Type B pancreatic cell (in vitro differentiated cells): ENCODE results near the gene RBM26. TPM values are rescaled to one million over a fixed set of nuclear protein-coding genes. Genes with fewer than 3 reads are reported as not detected.

Experiments used
- DNase-seq: peaks from one replicate; pipeline ENCODE4 v3.0.0; 2021; ENCODE audit warnings: mixed read lengths; ENCODE audit not compliant: unreplicated experiment; ENCODE audit errors: extremely low spot score
- H3K27ac Mint-ChIP-seq: 2 replicates; pipeline ENCODE4 v1.8.0; 2021; ENCODE audit warnings: mild to moderate bottlenecking, mixed read lengths
- H3K27me3 Mint-ChIP-seq: 2 replicates; pipeline ENCODE4 v1.8.0; 2021; ENCODE audit warnings: mixed read lengths
- H3K36me3 Mint-ChIP-seq: 2 replicates; pipeline ENCODE4 v1.8.0; 2021; ENCODE audit warnings: mixed read lengths
- H3K4me1 Mint-ChIP-seq: one replicate; pipeline ENCODE4 v1.8.0; 2021; ENCODE audit warnings: mixed read lengths; ENCODE audit not compliant: unreplicated experiment
- H3K4me3 Mint-ChIP-seq: 2 replicates; pipeline ENCODE4 v1.8.0; 2021; ENCODE audit warnings: mild to moderate bottlenecking, mixed read lengths
- H3K9me3 Mint-ChIP-seq: 2 replicates; pipeline ENCODE4 v1.8.0; 2021; ENCODE audit warnings: mixed read lengths
- total RNA-seq: library from RNA; stranded (reverse); gene quantifications from 2 replicates; pipeline ENCODE4 v1.2.1, GENCODE V29; 2021; ENCODE audit warnings: low replicate concordance
- TF ChIP-seq, protein P1 (sequence below): fragments of 200-600 bp; sonication (generic); conservative IDR thresholded peaks from 2 replicates; pipeline ENCODE4 v1.5.0; 2021; ENCODE audit warnings: antibody characterized with exemption, mild to moderate bottlenecking

The RBM26 gene
- total RNA-seq, 1 donor from 2014 or later: 66.9 TPM

GRCh38 chr13:79407349-79407979 lies 1.4 kb upstream of the RBM26 start:
- H3K27ac Mint-ChIP-seq: peak overlapping the region; percentile 93

DNA sequence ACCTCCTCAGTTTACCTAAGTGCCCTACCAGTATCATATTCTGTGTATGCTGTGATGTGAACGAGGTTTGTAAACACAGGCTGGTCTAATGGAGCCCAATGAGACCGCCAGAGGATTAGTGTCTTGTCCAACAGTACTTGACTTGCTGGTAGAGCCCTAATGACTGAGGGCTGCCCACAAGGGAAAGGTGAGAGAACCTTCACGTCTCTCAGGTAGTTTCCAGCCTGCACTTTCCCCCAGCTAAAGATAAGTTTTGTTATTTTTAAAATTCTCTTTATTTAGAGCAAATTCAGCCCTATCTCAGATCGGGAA lies 498 bp upstream of the RBM26 start:
- H3K27ac Mint-ChIP-seq: peak overlapping the region; percentile 93
- H3K4me3 Mint-ChIP-seq: peak overlapping the region; percentile 94
- H3K36me3 Mint-ChIP-seq: peaks cover 5% of the 10 kb centered on the region
- no peaks in the 10 kb centered on the region for H3K9me3 Mint-ChIP-seq
- DNase-seq: no peak
- H3K4me1 Mint-ChIP-seq: peaks cover 37% of the 10 kb centered on the region
- no peaks in the 10 kb centered on the region for H3K27me3 Mint-ChIP-seq
- TF ChIP-seq, protein P1, sequence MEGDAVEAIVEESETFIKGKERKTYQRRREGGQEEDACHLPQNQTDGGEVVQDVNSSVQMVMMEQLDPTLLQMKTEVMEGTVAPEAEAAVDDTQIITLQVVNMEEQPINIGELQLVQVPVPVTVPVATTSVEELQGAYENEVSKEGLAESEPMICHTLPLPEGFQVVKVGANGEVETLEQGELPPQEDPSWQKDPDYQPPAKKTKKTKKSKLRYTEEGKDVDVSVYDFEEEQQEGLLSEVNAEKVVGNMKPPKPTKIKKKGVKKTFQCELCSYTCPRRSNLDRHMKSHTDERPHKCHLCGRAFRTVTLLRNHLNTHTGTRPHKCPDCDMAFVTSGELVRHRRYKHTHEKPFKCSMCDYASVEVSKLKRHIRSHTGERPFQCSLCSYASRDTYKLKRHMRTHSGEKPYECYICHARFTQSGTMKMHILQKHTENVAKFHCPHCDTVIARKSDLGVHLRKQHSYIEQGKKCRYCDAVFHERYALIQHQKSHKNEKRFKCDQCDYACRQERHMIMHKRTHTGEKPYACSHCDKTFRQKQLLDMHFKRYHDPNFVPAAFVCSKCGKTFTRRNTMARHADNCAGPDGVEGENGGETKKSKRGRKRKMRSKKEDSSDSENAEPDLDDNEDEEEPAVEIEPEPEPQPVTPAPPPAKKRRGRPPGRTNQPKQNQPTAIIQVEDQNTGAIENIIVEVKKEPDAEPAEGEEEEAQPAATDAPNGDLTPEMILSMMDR: no peak

More at GRCh38 chr13:79407349-79407979, 1.4 kb upstream of the RBM26 start:
- Mint-ChIP-seq H3K9me3 (no peaks in the 10 kb centered on the region), H3K4me1 (peaks cover 32% of the 10 kb centered on the region), H3K4me3 (peak overlapping the region; percentile 94), H3K36me3 (peaks cover 3% of the 10 kb centered on the region), H3K27me3 (no peaks in the 10 kb centered on the region)
- DNase-seq: no peak
- TF ChIP-seq, protein P1: no peak

DNA sequence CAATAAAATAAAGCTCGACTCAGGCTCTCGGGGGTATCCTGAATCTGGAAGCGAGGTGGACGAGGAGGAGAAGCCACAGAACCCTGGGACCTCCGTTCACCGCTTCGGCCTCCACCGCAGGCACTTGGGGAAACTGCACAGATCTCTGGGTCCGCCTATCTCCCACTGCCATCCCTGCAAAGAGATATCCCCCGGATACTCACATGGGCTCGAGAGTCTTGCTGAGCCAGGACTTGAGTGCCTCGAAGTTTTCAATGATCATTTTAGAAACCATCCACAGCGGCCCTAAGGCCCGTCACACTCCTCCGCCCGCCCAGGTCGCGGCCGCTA lies 589 bp downstream of the RBM26 start:
- no peak overlapping the region for H3K4me3 Mint-ChIP-seq
- H3K27ac Mint-ChIP-seq: no peak overlapping the region
- H3K27me3 Mint-ChIP-seq: no peaks in the 10 kb centered on the region
- H3K4me1 Mint-ChIP-seq: peaks cover 43% of the 10 kb centered on the region
- no peak for DNase-seq
- TF ChIP-seq, protein P1: no peak
- no peaks in the 10 kb centered on the region for H3K9me3 Mint-ChIP-seq
- H3K36me3 Mint-ChIP-seq: peaks cover 10% of the 10 kb centered on the region

- TF ChIP-seq, protein P1: no peak
- H3K4me1 Mint-ChIP-seq: peaks cover 43% of the 10 kb centered on the region
- H3K27me3 Mint-ChIP-seq: no peaks in the 10 kb centered on the region
- no peak overlapping the region for H3K4me3 Mint-ChIP-seq
- no peak overlapping the region for H3K27ac Mint-ChIP-seq
- H3K36me3 Mint-ChIP-seq: peaks cover 15% of the 10 kb centered on the region
- no peaks in the 10 kb centered on the region for H3K9me3 Mint-ChIP-seq
- no peak for DNase-seq
Observed at GRCh38 chr13:79404985-79405384, 1.1 kb downstream of the RBM26 start.

DNA sequence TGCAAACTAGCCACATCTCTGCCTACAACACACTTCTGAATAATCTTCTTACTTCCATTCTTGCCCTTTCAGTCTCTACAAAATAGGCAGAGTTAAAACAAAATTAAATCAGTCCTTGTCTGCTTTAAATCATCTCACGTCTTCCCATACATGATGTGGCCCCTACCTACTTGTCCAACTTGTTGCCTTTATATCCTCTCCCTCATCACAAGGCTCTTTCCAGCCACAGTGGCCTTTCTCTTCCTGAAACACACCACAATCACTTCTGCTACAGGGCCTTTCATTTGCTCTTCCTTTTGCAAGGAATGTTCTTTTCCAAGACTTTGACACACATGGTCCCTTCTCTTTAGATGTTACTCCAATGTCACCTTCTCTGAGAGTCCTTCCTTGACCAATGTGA lies 1.7 kb downstream of the RBM26 start:
- Mint-ChIP-seq H3K27ac (no peak overlapping the region), H3K4me3 (no peak overlapping the region), H3K27me3 (no peaks in the 10 kb centered on the region), H3K4me1 (peaks cover 41% of the 10 kb centered on the region), H3K36me3 (peaks cover 21% of the 10 kb centered on the region), H3K9me3 (no peaks in the 10 kb centered on the region)
- TF ChIP-seq, protein P1: no peak
- no peak for DNase-seq

DNA sequence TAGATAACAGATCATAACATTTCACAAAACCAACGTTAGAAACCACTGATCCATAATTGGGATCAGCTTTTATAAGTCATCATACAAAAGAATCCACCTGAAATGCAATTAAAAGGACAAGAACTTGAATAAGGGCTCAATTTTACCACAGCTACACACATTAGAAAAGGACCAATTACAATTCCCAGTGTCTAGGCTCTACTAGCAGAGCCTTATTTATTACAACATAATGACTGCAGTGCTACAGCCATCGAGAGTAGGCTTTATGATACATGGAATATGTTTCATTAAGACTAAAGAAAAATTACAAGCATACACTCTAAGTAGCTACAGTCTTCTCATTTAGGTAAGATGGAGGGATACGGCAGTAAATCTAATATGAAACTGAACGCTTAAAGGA lies 2.9 kb downstream of the RBM26 start:
- TF ChIP-seq, protein P1: no peak
- H3K36me3 Mint-ChIP-seq: peaks cover 33% of the 10 kb centered on the region
- no peaks in the 10 kb centered on the region for H3K27me3 Mint-ChIP-seq
- no peak for DNase-seq
- peaks cover 38% of the 10 kb centered on the region for H3K4me1 Mint-ChIP-seq
- H3K9me3 Mint-ChIP-seq: no peaks in the 10 kb centered on the region
- H3K27ac Mint-ChIP-seq: no peak overlapping the region
- H3K4me3 Mint-ChIP-seq: no peak overlapping the region
